Thymus (tissue), 11 donors: ENCODE data around the gene GSTK1. TPM values are rescaled to one million over a fixed set of nuclear protein-coding genes. Genes with fewer than 3 reads are reported as not detected.
A peak's percentile ranks its signal among the peaks of the same experiment; 100 is the strongest.
"Not testable (repeated sequence)": the region's sequence is repeated elsewhere in the genome, so short reads cannot be mapped to it uniquely, and the experiment has no call there.

Source experiments
- DNase-seq, 9 donors: peaks; one replicate each; pipeline ENCODE4 v3.0.0-alpha.2; 2013; ENCODE audit warnings: low spot score in 9 of 9, low read depth in 6 of 9, missing footprints in 1 of 9
- H3K27ac ChIP-seq, 2 donors: one replicate each; pipeline ENCODE4 v1.5.1; 2013; ENCODE audit warnings: control low read depth in 1 of 2, low read depth in 1 of 2, low read length in 1 of 2, mild to moderate bottlenecking in 1 of 2, moderate library complexity in 1 of 2
- H3K27me3 ChIP-seq, 2 donors: one replicate each; pipeline ENCODE4 v1.5.1; 2013; ENCODE audit warnings: low read length in 1 of 2; ENCODE audit not compliant: control insufficient read depth in 2 of 2, insufficient read depth in 1 of 2
- H3K36me3 ChIP-seq, 2 donors: one replicate each; pipeline ENCODE4 v1.5.1; 2013; ENCODE audit warnings: low read length in 1 of 2, mild to moderate bottlenecking in 1 of 2, moderate library complexity in 1 of 2; ENCODE audit not compliant: control insufficient read depth in 2 of 2, insufficient read depth in 2 of 2
- H3K4me1 ChIP-seq, 2 donors: one replicate each; pipeline ENCODE4 v1.5.1; 2013; ENCODE audit warnings: low read length in 2 of 2; ENCODE audit not compliant: control insufficient read depth in 2 of 2, insufficient read depth in 2 of 2
- H3K4me3 ChIP-seq, 2 donors: one replicate each; pipeline ENCODE4 v1.5.1; 2013; ENCODE audit warnings: low read length in 2 of 2, control low read depth in 1 of 2, mild to moderate bottlenecking in 1 of 2
- H3K9me3 ChIP-seq, 2 donors: one replicate each; pipeline ENCODE4 v1.5.1; 2013; ENCODE audit warnings: low read length in 1 of 2, mild to moderate bottlenecking in 1 of 2; ENCODE audit not compliant: control insufficient read depth in 2 of 2, insufficient read depth in 1 of 2
- WGBS: extraction: QIAGEN DNeasy Blood & Tissue Kit; methylation state at CpG from one replicate; pipeline ENCODE4 v1.1.7; 2013; 5-methylcytosine and 5-hydroxymethylcytosine counted together
- polyA plus RNA-seq: library from polyadenylated mRNA; stranded (reverse); fragments of 200-250 nt; gene quantifications from one replicate; pipeline ENCODE4 v1.2.3, GENCODE V29; 2013
- total RNA-seq: library from RNA; stranded (reverse); fragments of 120-200 nt; gene quantifications from one replicate; pipeline ENCODE4 v1.2.4, GENCODE V29; 2013
- donor health status: healthy.

Gene GSTK1
- total and polyA plus RNA-seq, 2 donors = 130 to 141 TPM

DNA sequence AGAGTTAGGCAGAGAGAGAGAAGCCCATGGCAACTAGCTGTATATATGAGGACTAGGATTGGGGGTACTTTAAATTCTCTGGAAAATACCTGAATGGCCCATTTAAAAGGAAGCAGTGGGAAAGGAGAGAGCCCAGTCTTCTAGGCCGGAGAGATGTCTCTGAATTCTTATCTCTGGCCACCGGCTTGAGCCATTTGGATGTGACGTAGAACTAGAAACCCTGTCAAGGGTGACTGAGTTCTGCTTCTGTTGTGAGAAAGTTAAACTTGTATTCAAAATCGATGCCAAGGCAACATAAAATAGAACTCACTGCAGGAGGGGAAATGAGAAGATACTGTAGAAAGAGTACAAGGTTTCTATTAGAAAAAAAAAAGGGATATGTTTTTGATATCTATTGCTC, 6.3 kb upstream of the GSTK1 start:
- DNase-seq = no peak
- H3K4me1 ChIP-seq = peaks cover under 1 to 3% of the 10 kb centered on the region in 2 donors
- WGBS = 93% methylated on average over 4 of the region's 4 CpGs
- H3K36me3 ChIP-seq = no peaks in the 10 kb centered on the region
- H3K27ac ChIP-seq = no peak overlapping the region
- peaks cover 0 to 8% of the 10 kb centered on the region in 2 donors for H3K9me3 ChIP-seq
- no peaks in the 10 kb centered on the region for H3K27me3 ChIP-seq
- no peak overlapping the region for H3K4me3 ChIP-seq

DNA sequence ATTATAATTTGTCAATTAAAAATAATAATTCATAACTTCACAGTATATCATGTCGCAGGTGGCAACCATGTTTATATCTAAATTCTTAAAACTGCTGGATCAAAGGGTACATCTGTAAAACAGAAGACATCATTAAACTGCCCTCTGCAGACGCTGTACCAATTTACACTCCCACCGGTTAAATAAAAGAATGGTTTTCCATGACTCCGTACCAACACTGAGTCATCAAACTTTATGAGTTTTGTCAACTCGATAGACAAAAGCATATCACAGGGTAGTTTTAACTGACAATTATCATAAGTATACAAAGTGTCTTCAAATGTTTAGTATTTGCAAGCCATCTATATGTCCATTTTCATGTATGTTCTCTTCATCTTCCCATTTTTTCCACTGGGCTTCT, 5.7 kb upstream of the GSTK1 start:
- 97% methylated on average over 5 of the region's 5 CpGs for WGBS
- Histone ChIP-seq H3K4me1 (peaks cover under 1 to 2% of the 10 kb centered on the region in 2 donors), H3K4me3 (no peak overlapping the region), H3K27me3 (no peaks in the 10 kb centered on the region), H3K36me3 (no peaks in the 10 kb centered on the region), H3K27ac (no peak overlapping the region), H3K9me3 (peaks cover 0 to 8% of the 10 kb centered on the region in 2 donors)
- DNase-seq = no peak

DNA sequence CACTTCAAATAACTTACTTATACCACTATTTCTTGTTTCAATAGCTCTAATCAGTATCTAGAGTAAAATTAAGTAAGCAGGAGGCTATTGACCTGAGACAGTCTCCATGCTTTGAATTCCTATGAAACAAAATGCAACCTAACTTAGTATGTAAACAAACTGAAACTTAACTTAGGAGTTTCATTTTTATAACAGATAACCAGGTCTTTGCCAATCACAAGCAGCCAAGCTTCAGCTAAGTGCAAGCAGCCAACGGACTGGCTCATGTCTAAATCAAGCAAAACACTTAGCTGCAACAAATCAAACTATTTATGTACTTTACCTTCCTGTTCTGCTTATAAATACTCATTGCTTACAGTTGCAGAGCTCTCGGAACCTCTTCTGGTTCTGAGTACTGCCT, 4.4 kb upstream of the GSTK1 start:
- Histone ChIP-seq H3K27me3 (no peaks in the 10 kb centered on the region), H3K4me3 (no peak overlapping the region), H3K9me3 (peaks cover 0 to under 1% of the 10 kb centered on the region in 2 donors), H3K27ac (no peak overlapping the region), H3K36me3 (no peaks in the 10 kb centered on the region), H3K4me1 (peaks cover 4 to 10% of the 10 kb centered on the region in 2 donors)
- WGBS = 53% methylated on average over 2 of the region's 2 CpGs
- no peak for DNase-seq

DNA sequence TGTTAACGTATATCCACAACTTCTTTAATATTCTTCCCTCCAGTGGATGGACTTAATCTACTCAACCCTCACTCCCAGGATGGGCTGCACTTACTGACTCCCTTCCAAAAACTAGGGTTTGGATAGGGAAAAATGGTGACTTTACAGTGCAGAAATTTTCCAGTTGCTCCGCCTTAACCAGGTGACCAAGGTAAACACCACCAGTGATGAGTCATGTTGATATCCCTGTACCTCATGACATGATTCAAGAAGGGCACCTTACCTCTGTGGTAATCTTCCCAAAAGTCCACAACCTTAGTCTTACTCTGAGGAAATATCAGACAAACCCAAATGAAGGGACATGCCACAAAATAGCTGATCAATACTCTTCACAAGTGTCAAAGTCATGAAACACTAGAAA, 3.5 kb upstream of the GSTK1 start:
- Histone ChIP-seq H3K36me3 (no peaks in the 10 kb centered on the region), H3K9me3 (no peaks in the 10 kb centered on the region), H3K27me3 (no peaks in the 10 kb centered on the region), H3K4me1 (peaks cover 6 to 20% of the 10 kb centered on the region in 2 donors), H3K4me3 (no peak overlapping the region), H3K27ac (no peak overlapping the region)
- WGBS = 98% methylated on average over 2 of the region's 2 CpGs
- DNase-seq = no peak

DNA sequence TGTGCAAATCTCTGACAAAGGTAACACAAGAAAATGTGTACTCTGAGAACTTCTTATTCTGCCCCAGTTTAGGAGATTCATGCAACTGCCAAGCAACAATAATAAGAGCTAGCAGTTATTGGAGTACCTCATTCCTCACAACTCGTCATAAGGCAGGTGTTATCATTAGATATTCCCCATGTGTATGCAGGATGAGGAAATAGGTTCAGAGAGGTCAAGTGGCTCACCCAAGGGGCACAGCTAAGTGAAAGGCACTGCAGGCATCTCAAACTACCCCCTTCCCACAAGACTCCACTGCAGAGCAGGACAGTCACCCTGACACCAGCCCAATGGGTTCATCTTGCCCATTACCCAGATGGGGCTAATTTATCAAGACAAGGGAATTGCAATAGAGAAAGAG, 1.3 kb upstream of the GSTK1 start:
- no peaks in the 10 kb centered on the region for H3K9me3 ChIP-seq
- H3K4me1 ChIP-seq = peaks cover 6 to 22% of the 10 kb centered on the region in 2 donors
- no peak overlapping the region for H3K27ac ChIP-seq
- H3K27me3 ChIP-seq = no peaks in the 10 kb centered on the region
- 100% methylated on average over 1 of the region's 1 CpG for WGBS
- no peak overlapping the region for H3K4me3 ChIP-seq
- peaks cover 0 to 13% of the 10 kb centered on the region in 2 donors for H3K36me3 ChIP-seq
- no peak for DNase-seq

DNA sequence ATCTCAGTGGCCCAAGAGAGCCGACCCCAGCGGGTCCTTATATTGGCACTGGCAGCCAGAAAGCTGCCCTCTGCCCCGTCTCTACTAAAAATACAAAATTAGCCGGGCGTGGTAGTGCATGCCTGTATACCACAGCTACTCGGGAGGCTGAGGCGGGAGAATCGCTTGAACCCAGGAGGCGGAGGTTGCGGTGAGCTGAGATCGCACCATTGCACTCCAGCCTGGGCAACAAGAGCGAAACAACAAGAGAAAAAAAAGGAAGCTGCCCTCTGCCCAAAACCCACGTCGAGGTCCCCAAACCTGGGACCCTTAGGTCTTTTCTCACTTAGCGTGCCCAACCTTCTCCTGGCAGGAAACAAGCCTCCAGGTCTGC, 941 bp downstream of the GSTK1 start:
- 81% methylated on average over 15 of the region's 15 CpGs for WGBS
- Histone ChIP-seq H3K36me3 (peaks cover 15 to 33% of the 10 kb centered on the region in 2 donors), H3K4me1 (peaks cover 6 to 22% of the 10 kb centered on the region in 2 donors), H3K27ac (peak overlapping the region in 1 of 2 donors; percentile 66), H3K4me3 (peak overlapping the region; percentile 85 to 95)
- H3K27me3 ChIP-seq, H3K9me3 ChIP-seq, DNase-seq: not testable (repeated sequence)

DNA sequence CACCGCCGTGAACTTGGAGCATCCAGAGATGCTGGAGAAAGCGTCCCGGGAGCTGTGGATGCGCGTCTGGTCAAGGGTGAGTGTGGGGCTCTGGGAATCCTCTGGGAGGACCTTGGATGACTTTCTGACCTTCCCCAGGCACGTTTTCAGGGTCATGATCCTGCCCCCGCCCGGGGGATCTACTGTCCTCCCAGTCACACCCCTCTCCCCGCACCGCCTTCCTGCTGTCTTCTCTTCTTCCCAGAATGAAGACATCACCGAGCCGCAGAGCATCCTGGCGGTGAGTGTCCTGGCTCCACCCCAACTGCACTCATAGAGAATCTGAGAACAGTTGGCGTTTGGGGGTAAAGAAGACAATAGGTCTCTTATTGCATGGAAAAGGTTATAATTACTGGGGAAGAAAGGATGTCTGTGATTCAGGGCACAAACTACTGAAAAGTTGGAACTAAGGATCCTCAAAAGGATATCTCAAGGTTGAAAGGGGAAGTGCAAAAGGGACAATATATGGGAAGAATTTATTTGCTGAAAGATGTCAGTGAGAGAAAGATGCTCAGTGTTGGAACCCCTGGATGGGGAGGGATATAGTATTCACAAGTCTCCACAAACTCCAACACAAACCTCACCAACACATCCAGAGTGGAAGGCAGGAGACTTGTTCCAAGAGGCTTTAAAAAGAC, 1.9 kb downstream of the GSTK1 start:
- Histone ChIP-seq H3K9me3 (no peaks in the 10 kb centered on the region), H3K4me1 (peaks cover 6 to 22% of the 10 kb centered on the region in 2 donors), H3K4me3 (no peak overlapping the region), H3K27ac (no peak overlapping the region), H3K27me3 (no peaks in the 10 kb centered on the region), H3K36me3 (peaks cover 17 to 40% of the 10 kb centered on the region in 2 donors)
- DNase-seq = no peak
- WGBS = 93% methylated on average over 15 of the region's 15 CpGs

DNA sequence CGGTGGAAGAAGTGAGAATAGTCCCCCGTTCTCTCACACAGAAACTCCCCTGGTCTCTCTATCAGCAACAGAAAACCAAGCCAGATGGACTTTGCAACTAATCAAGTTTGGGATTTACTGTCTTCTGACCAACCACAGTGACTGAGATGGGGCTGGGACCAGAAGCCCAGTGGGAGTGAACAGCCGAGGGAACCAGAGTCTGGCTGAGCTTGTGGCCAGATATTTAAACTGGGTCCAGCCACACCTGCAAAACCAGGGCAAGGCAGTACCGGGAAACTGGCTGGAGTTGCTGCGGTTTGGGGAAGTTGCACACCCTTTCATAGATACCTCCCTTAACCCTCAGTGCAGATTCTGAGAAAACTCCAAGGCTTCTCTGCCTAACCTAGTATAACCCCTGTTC, 6.0 kb downstream of the GSTK1 start:
- Histone ChIP-seq H3K27ac (no peak overlapping the region), H3K4me1 (peaks cover 0 to 7% of the 10 kb centered on the region in 2 donors), H3K9me3 (no peaks in the 10 kb centered on the region), H3K36me3 (peaks cover 17 to 40% of the 10 kb centered on the region in 2 donors), H3K27me3 (no peaks in the 10 kb centered on the region), H3K4me3 (no peak overlapping the region)
- DNase-seq = no peak
- 59% methylated on average over 5 of the region's 5 CpGs for WGBS

DNA sequence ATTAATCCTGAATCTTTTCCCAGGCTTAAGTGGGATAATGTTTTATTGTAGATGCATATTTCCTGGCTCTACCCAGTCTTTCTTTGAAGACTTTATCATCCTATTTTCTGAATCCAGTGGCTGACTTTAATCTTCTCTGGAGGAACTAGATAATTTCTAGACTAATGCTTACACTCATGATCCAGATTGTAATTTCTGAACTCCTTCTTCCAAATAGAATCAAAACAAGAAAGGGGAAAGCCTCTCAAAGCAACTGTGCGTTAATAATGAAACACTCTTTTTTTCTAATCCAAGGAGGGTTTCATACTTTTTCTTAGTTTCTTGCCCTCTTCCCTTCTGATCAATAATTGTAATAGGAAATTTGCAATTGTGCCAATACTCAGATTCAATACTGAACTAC, 8.0 kb downstream of the GSTK1 start:
- H3K4me1 ChIP-seq = no peaks in the 10 kb centered on the region
- H3K27me3 ChIP-seq = no peaks in the 10 kb centered on the region
- no peak overlapping the region for H3K4me3 ChIP-seq
- no peak overlapping the region for H3K27ac ChIP-seq
- DNase-seq = no peak
- H3K36me3 ChIP-seq = peaks cover 17 to 32% of the 10 kb centered on the region in 2 donors
- H3K9me3 ChIP-seq = no peaks in the 10 kb centered on the region
- WGBS = 98% methylated on average over 1 of the region's 1 CpG
